Measurements from ENCODE around the gene RNF128.

RNF128 gene

DNA sequence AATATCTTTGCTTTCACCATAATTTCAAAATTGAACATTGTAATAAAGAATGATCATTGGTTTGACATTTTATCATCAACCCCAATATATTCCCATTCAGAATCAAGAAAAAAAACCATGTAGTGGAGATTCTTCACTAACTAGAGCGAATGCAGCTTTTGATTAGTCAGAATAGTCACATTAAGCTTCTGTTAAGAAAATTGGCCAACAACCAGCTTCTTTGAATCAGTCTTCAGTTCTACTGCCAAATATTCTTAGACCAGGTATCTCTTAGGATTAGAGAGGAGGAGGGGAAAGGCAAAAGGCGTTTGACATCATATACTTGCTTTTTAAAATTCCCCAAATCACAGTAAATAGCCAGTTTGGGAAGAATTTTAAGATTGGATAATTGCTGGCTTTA, 53.8 kb downstream of the RNF128 start:
- TF ChIP-seq, protein P1, sequence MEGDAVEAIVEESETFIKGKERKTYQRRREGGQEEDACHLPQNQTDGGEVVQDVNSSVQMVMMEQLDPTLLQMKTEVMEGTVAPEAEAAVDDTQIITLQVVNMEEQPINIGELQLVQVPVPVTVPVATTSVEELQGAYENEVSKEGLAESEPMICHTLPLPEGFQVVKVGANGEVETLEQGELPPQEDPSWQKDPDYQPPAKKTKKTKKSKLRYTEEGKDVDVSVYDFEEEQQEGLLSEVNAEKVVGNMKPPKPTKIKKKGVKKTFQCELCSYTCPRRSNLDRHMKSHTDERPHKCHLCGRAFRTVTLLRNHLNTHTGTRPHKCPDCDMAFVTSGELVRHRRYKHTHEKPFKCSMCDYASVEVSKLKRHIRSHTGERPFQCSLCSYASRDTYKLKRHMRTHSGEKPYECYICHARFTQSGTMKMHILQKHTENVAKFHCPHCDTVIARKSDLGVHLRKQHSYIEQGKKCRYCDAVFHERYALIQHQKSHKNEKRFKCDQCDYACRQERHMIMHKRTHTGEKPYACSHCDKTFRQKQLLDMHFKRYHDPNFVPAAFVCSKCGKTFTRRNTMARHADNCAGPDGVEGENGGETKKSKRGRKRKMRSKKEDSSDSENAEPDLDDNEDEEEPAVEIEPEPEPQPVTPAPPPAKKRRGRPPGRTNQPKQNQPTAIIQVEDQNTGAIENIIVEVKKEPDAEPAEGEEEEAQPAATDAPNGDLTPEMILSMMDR (conservative IDR thresholded peaks at IDR 0.05; ENCODE audit: low read depth, low read length) = no peak

DNA sequence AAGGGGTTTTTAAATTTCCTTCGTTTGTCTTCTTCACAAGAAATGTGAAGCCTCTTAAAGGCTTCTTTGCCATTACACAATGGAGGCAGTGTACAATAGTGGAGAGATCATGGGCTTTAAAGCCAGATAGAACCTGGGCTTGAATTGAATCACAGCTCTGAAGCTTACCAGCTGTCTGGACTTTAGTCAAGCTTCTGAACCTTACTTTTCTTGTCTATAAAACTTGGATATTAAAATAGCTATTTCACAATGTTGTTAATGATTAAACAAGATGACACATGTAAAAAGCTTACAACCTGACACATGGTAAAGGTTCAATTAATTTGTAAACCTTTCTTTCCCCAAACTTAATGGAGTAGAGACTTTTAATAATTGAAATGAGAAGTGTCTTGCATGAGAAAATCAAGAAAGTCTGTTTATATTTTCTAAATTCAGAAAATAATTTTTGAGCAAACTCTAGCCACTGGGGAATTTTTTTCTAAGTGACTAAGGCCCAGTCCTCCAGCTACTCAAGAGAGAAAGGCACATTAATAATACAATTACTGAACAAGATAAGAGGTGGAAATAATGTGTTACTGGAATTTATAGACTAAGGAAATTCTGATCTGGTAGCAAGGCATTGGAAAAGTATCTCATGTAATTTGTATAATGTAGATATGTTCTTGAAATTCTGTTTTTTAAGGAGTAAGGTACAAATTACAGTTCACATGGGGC, 54.3 kb downstream of the RNF128 start:
- DNase-seq (ENCODE audit: low read depth) = no peak

More for the DNA sequence above, 53.8 kb downstream of the RNF128 start:
- no peak for DNase-seq (ENCODE audit: low read depth)
- H3K4me3 ChIP-seq (ENCODE audit: low read length) = no peak overlapping the region

DNA sequence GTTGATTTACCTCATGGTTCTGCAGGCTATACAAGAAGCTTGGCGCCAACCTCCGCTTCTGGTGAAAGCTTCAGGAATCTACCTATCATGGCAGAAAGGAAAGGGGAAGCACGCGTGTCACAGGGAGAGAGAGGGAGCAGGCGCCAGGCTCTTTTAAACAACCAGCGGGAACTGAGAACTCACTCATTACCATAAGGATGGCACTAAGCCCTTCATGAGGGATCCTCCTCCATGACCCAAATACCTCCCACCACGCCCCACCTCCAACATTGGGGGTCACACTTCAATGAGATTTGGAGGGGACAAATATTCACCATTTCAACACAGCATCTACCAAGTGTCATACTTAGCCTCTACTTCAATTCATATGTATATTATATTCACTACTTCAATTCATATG, 57.2 kb downstream of the RNF128 start:
- H3K4me3 ChIP-seq (ENCODE audit: low read length) = no peak overlapping the region
- no peak for DNase-seq (ENCODE audit: low read depth)
- TF ChIP-seq, protein P1 (conservative IDR thresholded peaks at IDR 0.05; ENCODE audit: low read depth, low read length) = no peak

More for the DNA sequence above, 54.3 kb downstream of the RNF128 start:
- TF ChIP-seq, protein P1 (conservative IDR thresholded peaks at IDR 0.05; ENCODE audit: low read depth, low read length) = no peak
- no peak overlapping the region for H3K4me3 ChIP-seq (ENCODE audit: low read length)

DNA sequence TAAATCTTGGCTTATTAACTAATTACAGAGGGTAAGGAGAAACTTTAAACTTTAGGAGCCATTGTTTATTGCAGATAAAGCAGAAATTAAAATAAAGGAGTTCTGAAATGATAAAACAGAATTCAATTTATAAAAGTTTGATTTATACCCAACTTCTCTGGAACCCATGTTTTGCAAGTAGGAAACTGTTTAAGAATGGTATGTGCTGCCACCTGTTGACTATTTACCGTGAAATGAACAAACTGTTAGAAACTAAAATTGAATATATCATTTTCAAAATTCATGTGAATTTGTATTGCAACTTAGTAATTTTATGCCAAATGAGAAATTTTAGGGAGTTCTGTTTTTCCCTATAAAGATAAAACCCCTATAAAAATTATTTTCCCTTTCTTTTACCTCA, 65.0 kb downstream of the RNF128 start:
- no peak overlapping the region for H3K4me3 ChIP-seq (ENCODE audit: low read length)
- no peak for DNase-seq (ENCODE audit: low read depth)
- TF ChIP-seq, protein P1 (conservative IDR thresholded peaks at IDR 0.05; ENCODE audit: low read depth, low read length) = peak; percentile 35

DNA sequence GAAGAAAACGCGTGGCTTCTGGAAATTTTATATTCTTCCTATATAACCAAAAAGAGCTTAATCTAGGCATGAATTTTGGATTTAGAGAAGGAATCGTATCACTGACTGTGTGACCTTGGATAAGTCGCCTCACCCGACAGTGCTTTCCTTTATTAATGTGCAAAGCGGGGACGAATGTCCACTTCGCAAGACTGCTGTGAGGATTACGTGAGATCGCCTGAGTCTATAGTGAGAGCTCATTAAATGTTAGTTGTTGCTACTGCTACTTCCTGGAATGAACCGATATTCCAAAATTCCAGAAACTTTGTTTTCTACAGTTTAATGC, 75.5 kb downstream of the RNF128 start:
- no peak for DNase-seq (ENCODE audit: low read depth)
- TF ChIP-seq, protein P1 (conservative IDR thresholded peaks at IDR 0.05; ENCODE audit: low read depth, low read length) = no peak
- H3K4me3 ChIP-seq (ENCODE audit: low read length) = peak overlapping the region; percentile 83

DNA sequence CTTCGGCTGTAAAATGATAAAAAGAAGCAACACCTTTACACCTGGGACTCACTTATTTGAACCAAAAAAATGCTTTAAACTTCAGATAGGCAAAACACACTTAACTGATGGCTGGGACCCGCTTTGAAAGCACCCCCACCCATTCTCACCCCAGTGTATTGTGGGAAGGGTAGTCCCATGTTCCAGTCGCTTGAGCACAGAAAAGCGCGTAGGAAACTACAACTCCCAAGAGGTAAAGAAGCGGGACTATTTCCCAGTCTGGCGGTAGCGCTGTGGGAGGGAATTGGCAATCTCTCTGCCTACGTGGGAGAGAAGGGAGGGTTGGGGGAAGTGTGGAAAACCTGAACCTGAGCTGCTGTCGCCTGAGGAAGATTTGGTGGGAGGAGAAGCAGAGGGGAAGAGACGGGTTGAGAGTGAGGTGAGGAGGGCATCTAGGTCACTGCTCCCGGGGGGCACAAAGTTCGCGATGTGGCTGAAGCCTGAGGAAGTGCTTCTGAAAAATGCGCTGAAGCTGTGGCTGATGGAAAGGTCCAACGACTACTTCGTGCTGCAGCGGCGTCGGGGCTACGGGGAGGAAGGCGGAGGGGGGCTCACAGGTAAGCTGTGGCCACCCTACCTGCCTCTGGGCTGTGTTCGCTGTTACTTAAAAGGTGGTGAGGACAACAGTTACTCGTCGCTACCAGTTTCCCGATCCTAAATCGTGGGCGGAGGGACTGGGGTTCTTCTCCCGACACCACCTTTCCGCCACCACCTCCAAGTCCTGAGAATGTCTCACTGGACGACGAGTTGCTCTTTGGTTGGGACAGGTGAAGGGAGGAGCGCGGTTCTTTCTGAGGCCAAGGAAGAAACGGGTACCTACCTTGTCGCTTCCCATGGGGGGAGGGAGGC, 76.1 kb downstream of the RNF128 start, which contains the start of gene TBC1D8B:
Gene TBC1D8B, plus strand, starts transcription at position 286 of the 888 bp plus-strand sequence. Its CDS starts 181 bp downstream, at position 467.
- peak within 1 kb of the TSS; percentile 83 for H3K4me3 ChIP-seq (ENCODE audit: low read length)
- TF ChIP-seq, protein P1 (conservative IDR thresholded peaks at IDR 0.05; ENCODE audit: low read depth, low read length) = no peak
- peak; percentile 78 for DNase-seq (ENCODE audit: low read depth)
